Measurements from ENCODE around the gene FN1. TPM values are rescaled to one million over a fixed set of nuclear protein-coding genes. Genes with fewer than 3 reads are reported as not detected.

The FN1 gene
- total RNA-seq, 1 experiment from 2014 or later = 102 TPM

GRCh38 chr2:215447056-215447455 is 11.2 kb upstream of the FN1 start:
- CTCF ChIA-PET = interaction anchor here (0.5 to 1.1 kb wide), 2 partner anchors 189 to 1186 kb away, joined by 3 to 4 read pairs; no protein-coding TSS in a partner anchor
- H3K36me3 Mint-ChIP-seq = no peaks in the 10 kb centered on the region
- POLR2A ChIA-PET = no interaction called here
- H3K4me1 Mint-ChIP-seq = peaks cover 3% of the 10 kb centered on the region; the same call in 1 of the 2 replicates
- TF ChIP-seq ZNF423 (CRISPR knock-in tag; IDR thresholded peaks at IDR 0.05) = no peak
- TF ChIP-seq FOXP1 (CRISPR knock-in tag; IDR thresholded peaks at IDR 0.05; ENCODE audit: borderline replicate concordance) = no peak
- no peak for TF ChIP-seq ZNF416 (CRISPR knock-in tag; IDR thresholded peaks at IDR 0.05)
- no peak for TF ChIP-seq STAT6 (CRISPR knock-in tag; conservative IDR thresholded peaks at IDR 0.05; ENCODE audit: low read depth)
- TF ChIP-seq TEAD4 (CRISPR knock-in tag; IDR thresholded peaks at IDR 0.05) = no peak
- no peak for TF ChIP-seq PREB (CRISPR knock-in tag; IDR thresholded peaks at IDR 0.05; ENCODE audit: borderline replicate concordance)
- no peak for TF ChIP-seq NFYB (CRISPR knock-in tag; conservative IDR thresholded peaks at IDR 0.05; ENCODE audit: low read depth)
- DNase-seq (ENCODE audit: low spot score) = no peak
- H3K27me3 Mint-ChIP-seq (ENCODE audit: low read depth) = no peaks in the 10 kb centered on the region
- peaks cover 14% of the 10 kb centered on the region for H3K9me3 Mint-ChIP-seq
- no peak overlapping the region for H3K4me3 Mint-ChIP-seq
- no peak for ATAC-seq
- H3K27ac Mint-ChIP-seq = no peak overlapping the region

GRCh38 chr2:215442401-215442787 is 6.5 kb upstream of the FN1 start:
- Mint-ChIP-seq H3K27ac (no peak overlapping the region), H3K4me3 (no peak overlapping the region), H3K27me3 (ENCODE audit: low read depth) (no peaks in the 10 kb centered on the region), H3K36me3 (no peaks in the 10 kb centered on the region), H3K9me3 (no peaks in the 10 kb centered on the region), H3K4me1 (peaks cover 21% of the 10 kb centered on the region)
- no peak for TF ChIP-seq FOXP4 (CRISPR knock-in tag; IDR thresholded peaks at IDR 0.05)
- peak; percentile 69 for ATAC-seq
- CTCF ChIA-PET = no interaction called here
- DNase-seq (ENCODE audit: low spot score) = no peak
- POLR2A ChIA-PET = interaction anchor here (0.7 kb wide), 1 partner anchor 68 kb away, joined by 4 read pairs; no protein-coding TSS in a partner anchor

GRCh38 chr2:215441560-215442400 is 5.9 kb upstream of the FN1 start:
- no peak overlapping the region for H3K4me3 Mint-ChIP-seq
- TF ChIP-seq TCF7 (CRISPR knock-in tag; IDR thresholded peaks at IDR 0.05; ENCODE audit: low read depth) (no peak), USF2 (CRISPR knock-in tag; IDR thresholded peaks at IDR 0.05) (no peak), OVOL2 (CRISPR knock-in tag; IDR thresholded peaks at IDR 0.05; ENCODE audit: borderline replicate concordance) (no peak), ZMAT4 (CRISPR knock-in tag; IDR thresholded peaks at IDR 0.05) (no peak), CREM (CRISPR knock-in tag; IDR thresholded peaks at IDR 0.05) (no peak), FOXP1 (CRISPR knock-in tag; IDR thresholded peaks at IDR 0.05; ENCODE audit: borderline replicate concordance) (no peak), GABPB1 (CRISPR knock-in tag; IDR thresholded peaks at IDR 0.05) (no peak), RORB (CRISPR knock-in tag; IDR thresholded peaks at IDR 0.05) (no peak), ZNF281 (CRISPR knock-in tag; IDR thresholded peaks at IDR 0.05) (no peak), FOXJ3 (CRISPR knock-in tag; IDR thresholded peaks at IDR 0.05; ENCODE audit: borderline replicate concordance) (no peak), SOX15 (CRISPR knock-in tag; IDR thresholded peaks at IDR 0.05) (no peak), CDX4 (CRISPR knock-in tag; IDR thresholded peaks at IDR 0.05; ENCODE audit: borderline replicate concordance) (no peak), TEAD1 (CRISPR knock-in tag; IDR thresholded peaks at IDR 0.05) (no peak)

More at GRCh38 chr2:215441560-215442400, 5.9 kb upstream of the FN1 start:
- ATAC-seq (no peak), DNase-seq (ENCODE audit: low spot score) (no peak)
- CTCF ChIA-PET = no interaction called here
- Mint-ChIP-seq H3K27me3 (ENCODE audit: low read depth) (no peaks in the 10 kb centered on the region), H3K9me3 (no peaks in the 10 kb centered on the region), H3K4me1 (peaks cover 27% of the 10 kb centered on the region), H3K27ac (no peak overlapping the region), H3K36me3 (no peaks in the 10 kb centered on the region)
- POLR2A ChIA-PET = no interaction called here

Measured in WTC11 (cell line).